MCF 10A (cell line): ENCODE results near the gene UBTF. TPM values are rescaled to one million over a fixed set of nuclear protein-coding genes. Genes with fewer than 3 reads are reported as not detected.

ENCODE experiments used
- BruUV-seq: library from RNA; stranded (reverse); fragments of 400-500 nt; replicated peaks from 2 replicates; lab custom pipeline; 2021; lab: Mats Ljungman, UMichigan
- CTCF ChIA-PET: fragments of 300-600 bp; sonication (Branson Sonifier 250); formaldehyde crosslinking; extraction: SDS; loops from one replicate; lab custom pipeline; 2021; ENCODE audit warnings: antibody characterized with exemption, inconsistent platforms; lab: Yijun Ruan, JAX
- POLR2A ChIA-PET: fragments of 300-600, 350-650 bp; sonication (Branson Sonifier 250); formaldehyde crosslinking; extraction: SDS; loops from one replicate; lab custom pipeline; 2020; ENCODE audit warnings: antibody characterized with exemption, inconsistent platforms; lab: Yijun Ruan, JAX
- DNase-seq: peaks from one replicate; pipeline ENCODE4 v3.0.0-alpha.2; 2018; ENCODE audit not compliant: unreplicated experiment
- H3K27ac Mint-ChIP-seq: one replicate; pipeline ENCODE4 v1.8.0; 2022; ENCODE audit warnings: mild to moderate bottlenecking, low read depth, mixed read lengths; ENCODE audit not compliant: unreplicated experiment
- H3K27me3 Mint-ChIP-seq: one replicate; pipeline ENCODE4 v1.8.0; 2022; ENCODE audit warnings: mixed read lengths; ENCODE audit not compliant: insufficient read depth, unreplicated experiment
- H3K36me3 Mint-ChIP-seq: one replicate; pipeline ENCODE4 v1.8.0; 2022; ENCODE audit warnings: mild to moderate bottlenecking, moderate library complexity, mixed read lengths; ENCODE audit not compliant: insufficient read depth, unreplicated experiment
- H3K4me1 Mint-ChIP-seq: one replicate; pipeline ENCODE4 v1.8.0; 2022; ENCODE audit warnings: mixed read lengths; ENCODE audit not compliant: insufficient read depth, unreplicated experiment
- H3K4me3 Mint-ChIP-seq: one replicate; pipeline ENCODE4 v1.8.0; 2022; ENCODE audit warnings: mild to moderate bottlenecking, moderate library complexity, mixed read lengths; ENCODE audit not compliant: unreplicated experiment
- H3K9me3 Mint-ChIP-seq: one replicate; pipeline ENCODE4 v1.8.0; 2022; ENCODE audit warnings: mixed read lengths; ENCODE audit not compliant: unreplicated experiment
- intact Hi-C: fragments of 100-400 bp; cut with micrococcal nuclease; formaldehyde crosslinking; loops from 2 replicates; pipeline ENCODE4 v1.14.1; 2022
- total RNA-seq: library from RNA; stranded (reverse); gene quantifications from 2 replicates; pipeline ENCODE4 v1.2.3, GENCODE V29; 2022
- TF ChIP-seq, protein P1 (sequence below): fragments of 200-600 bp; IDR thresholded peaks from one replicate; pipeline ENCODE4 v1.8.0; 2022; ENCODE audit warnings: antibody characterized with exemption, mild to moderate bottlenecking; ENCODE audit not compliant: unreplicated experiment

UBTF gene
- total RNA-seq, 1 experiment from 2014 or later: 79.7 TPM

DNA sequence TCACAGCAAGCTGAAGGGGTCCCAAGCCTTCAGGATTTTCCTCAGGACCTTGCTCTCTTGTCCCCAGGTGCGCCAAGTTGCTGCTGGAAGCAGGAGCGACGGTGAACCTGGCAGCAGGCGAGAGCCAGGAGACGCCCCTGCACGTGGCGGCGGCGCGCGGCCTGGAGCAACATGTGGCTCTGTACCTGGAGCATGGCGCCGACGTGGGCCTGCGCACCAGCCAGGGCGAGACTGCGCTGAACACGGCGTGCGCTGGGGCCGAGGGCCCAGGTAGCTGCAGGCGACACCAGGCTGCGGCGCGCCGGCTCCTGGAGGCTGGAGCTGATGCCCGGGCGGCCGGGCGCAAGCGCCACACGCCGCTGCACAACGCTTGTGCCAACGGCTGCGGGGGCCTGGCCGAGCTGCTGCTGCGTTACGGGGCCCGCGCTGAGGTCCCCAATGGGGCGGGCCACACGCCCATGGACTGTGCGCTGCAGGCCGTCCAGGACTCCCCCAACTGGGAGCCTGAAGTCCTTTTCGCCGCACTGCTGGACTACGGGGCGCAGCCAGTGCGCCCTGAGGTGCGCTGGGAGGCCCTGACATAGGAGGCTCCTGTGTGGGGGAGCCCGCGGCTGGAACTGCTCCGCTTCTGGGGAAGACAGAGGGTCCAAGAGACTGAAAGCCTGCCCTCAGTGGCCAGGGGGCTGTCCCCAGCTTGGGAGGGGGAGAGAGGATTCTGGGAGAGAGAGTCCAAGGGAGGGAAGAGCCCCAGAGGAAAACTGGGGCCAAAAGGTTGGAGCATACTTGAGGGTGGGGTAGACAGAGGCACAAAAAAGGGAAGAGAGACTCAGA, 42.6 kb downstream of the UBTF start:
- ChIA-PET POLR2A (no interaction called here), CTCF (no interaction called here)
- intact Hi-C loops: no loop called here
- no peaks in the 10 kb centered on the region for H3K9me3 Mint-ChIP-seq
- no peak overlapping the region for H3K27ac Mint-ChIP-seq
- no TSS peak for BruUV-seq
- no peak overlapping the region for H3K4me3 Mint-ChIP-seq
- peaks cover 16% of the 10 kb centered on the region for H3K36me3 Mint-ChIP-seq
- H3K4me1 Mint-ChIP-seq: no peaks in the 10 kb centered on the region
- no peak for DNase-seq
- TF ChIP-seq, protein P1, sequence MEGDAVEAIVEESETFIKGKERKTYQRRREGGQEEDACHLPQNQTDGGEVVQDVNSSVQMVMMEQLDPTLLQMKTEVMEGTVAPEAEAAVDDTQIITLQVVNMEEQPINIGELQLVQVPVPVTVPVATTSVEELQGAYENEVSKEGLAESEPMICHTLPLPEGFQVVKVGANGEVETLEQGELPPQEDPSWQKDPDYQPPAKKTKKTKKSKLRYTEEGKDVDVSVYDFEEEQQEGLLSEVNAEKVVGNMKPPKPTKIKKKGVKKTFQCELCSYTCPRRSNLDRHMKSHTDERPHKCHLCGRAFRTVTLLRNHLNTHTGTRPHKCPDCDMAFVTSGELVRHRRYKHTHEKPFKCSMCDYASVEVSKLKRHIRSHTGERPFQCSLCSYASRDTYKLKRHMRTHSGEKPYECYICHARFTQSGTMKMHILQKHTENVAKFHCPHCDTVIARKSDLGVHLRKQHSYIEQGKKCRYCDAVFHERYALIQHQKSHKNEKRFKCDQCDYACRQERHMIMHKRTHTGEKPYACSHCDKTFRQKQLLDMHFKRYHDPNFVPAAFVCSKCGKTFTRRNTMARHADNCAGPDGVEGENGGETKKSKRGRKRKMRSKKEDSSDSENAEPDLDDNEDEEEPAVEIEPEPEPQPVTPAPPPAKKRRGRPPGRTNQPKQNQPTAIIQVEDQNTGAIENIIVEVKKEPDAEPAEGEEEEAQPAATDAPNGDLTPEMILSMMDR: no peak
- no peaks in the 10 kb centered on the region for H3K27me3 Mint-ChIP-seq

DNA sequence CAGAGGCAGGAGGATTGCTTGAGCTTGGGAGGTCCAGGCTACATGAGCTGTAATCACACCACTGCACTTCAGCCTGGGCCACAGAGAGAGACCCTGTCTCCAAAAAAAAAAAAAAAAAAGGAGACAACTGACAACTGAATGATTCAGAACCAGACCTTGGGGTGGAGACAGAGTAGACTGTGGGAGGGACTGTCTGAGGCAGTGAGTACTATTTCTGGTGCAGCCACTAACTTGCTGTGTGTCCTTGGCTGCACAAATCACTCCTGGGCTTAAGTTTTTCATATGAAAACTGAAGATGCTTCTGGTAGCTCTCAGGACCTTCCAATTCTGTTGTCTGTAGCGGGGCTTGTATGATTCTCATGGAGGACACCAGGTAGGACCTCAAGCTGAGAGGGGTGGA, 43.2 kb downstream of the UBTF start:
- DNase-seq: no peak
- Mint-ChIP-seq H3K4me1 (no peaks in the 10 kb centered on the region), H3K4me3 (no peak overlapping the region), H3K36me3 (peaks cover 11% of the 10 kb centered on the region), H3K9me3 (no peaks in the 10 kb centered on the region), H3K27ac (no peak overlapping the region), H3K27me3 (no peaks in the 10 kb centered on the region)
- TF ChIP-seq, protein P1: no peak
- POLR2A ChIA-PET: interaction anchor here (0.9 to 1.5 kb wide), 2 partner anchors 10 to 25 kb away, joined by 4 to 7 read pairs; partner anchors contain the start of gene TMUB2
- intact Hi-C loops: no loop called here
- CTCF ChIA-PET: no interaction called here
- BruUV-seq: no TSS peak

DNA sequence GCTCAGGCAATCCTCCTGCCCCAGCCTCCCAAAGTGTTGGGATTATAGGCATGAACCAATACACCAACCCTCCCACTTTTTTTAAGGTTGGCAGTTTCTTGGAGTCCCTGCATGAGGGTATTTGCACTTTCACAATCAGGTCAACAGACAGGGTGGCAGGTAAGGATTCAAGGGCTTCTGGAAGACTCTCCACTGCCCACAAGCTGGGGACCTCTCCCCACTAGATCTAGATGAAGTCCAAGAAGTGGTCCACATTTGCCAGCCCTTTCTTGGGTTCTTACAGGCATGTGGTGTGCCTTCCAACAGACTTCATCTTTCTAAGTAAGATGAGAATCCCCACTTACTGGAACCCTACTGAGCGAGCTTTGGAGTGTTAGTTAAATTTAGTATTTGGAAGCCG, 45.0 kb downstream of the UBTF start:
- POLR2A ChIA-PET: interaction anchor here (0.7 to 3.4 kb wide), 2 partner anchors 12 to 31 kb away, joined by 3 to 13 read pairs; partner anchors contain the start of gene TMUB2
- Mint-ChIP-seq H3K9me3 (no peaks in the 10 kb centered on the region), H3K27ac (no peak overlapping the region), H3K4me1 (no peaks in the 10 kb centered on the region), H3K4me3 (no peak overlapping the region), H3K27me3 (no peaks in the 10 kb centered on the region), H3K36me3 (peaks cover 11% of the 10 kb centered on the region)
- intact Hi-C loops: no loop called here
- TF ChIP-seq, protein P1: no peak
- no TSS peak for BruUV-seq
- no peak for DNase-seq
- CTCF ChIA-PET: interaction anchor here (0.6 kb wide), 1 partner anchor 139 kb away, joined by 6 read pairs; no protein-coding TSS in a partner anchor

DNA sequence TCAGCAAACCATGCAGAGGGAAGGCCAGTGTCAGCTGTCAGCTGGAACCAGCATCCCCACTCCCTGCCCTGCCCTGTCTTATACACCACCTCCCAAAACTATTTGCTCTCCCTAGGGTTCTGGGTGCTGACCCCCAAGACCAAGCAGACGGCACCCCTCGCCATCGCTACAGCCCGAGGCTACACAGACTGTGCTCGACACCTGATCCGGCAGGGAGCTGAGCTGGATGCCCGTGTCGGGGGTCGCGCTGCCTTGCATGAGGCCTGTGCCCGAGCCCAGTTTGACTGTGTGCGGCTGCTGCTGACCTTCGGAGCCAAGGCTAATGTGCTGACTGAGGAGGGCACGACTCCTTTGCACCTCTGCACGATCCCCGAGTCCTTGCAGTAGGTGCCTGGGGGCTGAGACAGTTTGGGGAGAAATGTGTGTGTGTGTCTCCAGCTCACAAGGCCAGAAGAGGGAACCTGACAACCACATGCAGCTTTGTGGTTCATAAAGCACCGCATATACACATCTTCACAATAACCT, 47.5 kb downstream of the UBTF start:
- Mint-ChIP-seq H3K4me3 (no peak overlapping the region), H3K36me3 (peaks cover 11% of the 10 kb centered on the region), H3K9me3 (no peaks in the 10 kb centered on the region), H3K27me3 (no peaks in the 10 kb centered on the region), H3K4me1 (peaks cover 11% of the 10 kb centered on the region), H3K27ac (no peak overlapping the region)
- ChIA-PET POLR2A (interaction anchor here (0.9 to 3.4 kb wide), 4 partner anchors 12 to 85 kb away, joined by 3 to 13 read pairs (median 4); partner anchors contain the start of gene TMUB2), CTCF (interaction anchor here (0.6 to 1.1 kb wide), 6 partner anchors 31 to 411 kb away, joined by 3 to 4 read pairs (median 3); no protein-coding TSS in a partner anchor)
- no TSS peak for BruUV-seq
- intact Hi-C loops: no loop called here
- DNase-seq: no peak
- TF ChIP-seq, protein P1: no peak
